Tibial artery (tissue), 4 donors: Measurements from ENCODE around the gene MAP3K2.

Experiments used
- DNase-seq, 2 donors: peaks; one replicate each; pipeline ENCODE4 v3.0.0-alpha.2; 2019
- H3K27ac ChIP-seq, 2 donors: fragments of 200-600 bp; sonication (generic) in 1 of 2; 1 replicate in 1 of 2; 2 replicates in 1 of 2; pipeline ENCODE4 v1.5.1; 2018 to 2019; ENCODE audit warnings: mild to moderate bottlenecking in 1 of 2
- H3K27me3 ChIP-seq, 2 donors: fragments of 200-600 bp; sonication (generic) in 1 of 2; one replicate each; pipeline versions ENCODE4 v1.5.1 to v1.6.0; 2016 to 2019
- H3K36me3 ChIP-seq, 3 donors: fragments of 200-600 bp; sonication (generic) in 2 of 3; one replicate each; pipeline ENCODE4 v1.5.1; 2016 to 2019; ENCODE audit warnings: mild to moderate bottlenecking in 2 of 3
- H3K4me1 ChIP-seq, 4 donors: fragments of 200-600 bp; sonication (generic) in 2 of 4; 1 replicate in 3 of 4; 2 replicates in 1 of 4; pipeline ENCODE4 v1.5.1; 2016 to 2019
- H3K4me3 ChIP-seq, 2 donors: fragments of 200-600 bp; sonication (generic) in 1 of 2; 1 replicate in 1 of 2; 2 replicates in 1 of 2; pipeline ENCODE4 v1.5.1; 2018 to 2019; ENCODE audit warnings: mild to moderate bottlenecking in 2 of 2
- H3K9me3 ChIP-seq, 3 donors: fragments of 200-600 bp; sonication (generic) in 1 of 3; one replicate each; pipeline ENCODE4 v1.5.1; 2016 to 2019
- CTCF ChIP-seq, 2 experiments: fragments of 200-600 bp in 1 of 2; fragments of 450-650 bp in 1 of 2; IDR thresholded peaks; one replicate each; pipeline ENCODE4 v1.5.1; 2017 to 2019; ENCODE audit warnings: antibody characterized with exemption in 2 of 2, mild to moderate bottlenecking in 1 of 2, moderate library complexity in 1 of 2
- intact Hi-C: fragments of 100-400 bp; cut with DNase I; formaldehyde crosslinking; loops from one replicate; pipeline ENCODE4 v1.15.0; 2023; ENCODE audit warnings: low total_unique reads

The MAP3K2 gene

GRCh38 chr2:127361929-127362885, 25.6 kb downstream of the MAP3K2 start:
- intact Hi-C loops, result no loop called here
- H3K36me3 ChIP-seq, result no peaks in the 10 kb centered on the region
- H3K4me1 ChIP-seq, result peaks cover 0 to 31% (median 9%) of the 10 kb centered on the region in 4 donors
- no peak overlapping the region for H3K27ac ChIP-seq
- no peak for TF ChIP-seq CTCF (IDR thresholded peaks at IDR 0.05)
- no peak overlapping the region for H3K4me3 ChIP-seq
- DNase-seq, result no peak
- no peaks in the 10 kb centered on the region for H3K9me3 ChIP-seq
- H3K27me3 ChIP-seq, result no peaks in the 10 kb centered on the region

- H3K27me3 ChIP-seq, result no peaks in the 10 kb centered on the region
- no peak overlapping the region for H3K27ac ChIP-seq
- no peaks in the 10 kb centered on the region for H3K9me3 ChIP-seq
- no peak for DNase-seq
- no peaks in the 10 kb centered on the region for H3K36me3 ChIP-seq
- TF ChIP-seq CTCF (IDR thresholded peaks at IDR 0.05), result no peak
- intact Hi-C loops, result no loop called here
- H3K4me3 ChIP-seq, result no peak overlapping the region
- H3K4me1 ChIP-seq, result peaks cover 0 to 25% (median 4%) of the 10 kb centered on the region in 4 donors
These were observed 27.5 kb downstream of the MAP3K2 start for GRCh38 chr2:127360242-127360641.

- no peak overlapping the region for H3K27ac ChIP-seq
- H3K9me3 ChIP-seq, result no peaks in the 10 kb centered on the region
- no peaks in the 10 kb centered on the region for H3K27me3 ChIP-seq
- peaks cover 0 to 19% (median 3%) of the 10 kb centered on the region in 4 donors for H3K4me1 ChIP-seq
- H3K4me3 ChIP-seq, result no peak overlapping the region
- TF ChIP-seq CTCF (IDR thresholded peaks at IDR 0.05), result no peak
- no peak for DNase-seq
- intact Hi-C loops, result no loop called here
- H3K36me3 ChIP-seq, result no peaks in the 10 kb centered on the region
These were observed 28.3 kb downstream of the MAP3K2 start for GRCh38 chr2:127359520-127359919.

- TF ChIP-seq CTCF (IDR thresholded peaks at IDR 0.05), result no peak
- Histone ChIP-seq H3K36me3 (no peaks in the 10 kb centered on the region), H3K4me3 (no peak overlapping the region), H3K4me1 (peaks cover 0 to 21% (median 5%) of the 10 kb centered on the region in 4 donors), H3K9me3 (no peaks in the 10 kb centered on the region), H3K27ac (no peak overlapping the region), H3K27me3 (no peaks in the 10 kb centered on the region)
- no peak for DNase-seq
- intact Hi-C loops, result no loop called here
These were observed 28.8 kb downstream of the MAP3K2 start for GRCh38 chr2:127358971-127359370.

- Histone ChIP-seq H3K27ac (no peak overlapping the region), H3K4me1 (peaks cover 0 to 21% (median 2%) of the 10 kb centered on the region in 4 donors), H3K27me3 (no peaks in the 10 kb centered on the region), H3K9me3 (no peaks in the 10 kb centered on the region), H3K4me3 (no peak overlapping the region), H3K36me3 (no peaks in the 10 kb centered on the region)
- intact Hi-C loops, result no loop called here
- no peak for TF ChIP-seq CTCF (IDR thresholded peaks at IDR 0.05)
- no peak for DNase-seq
These were observed 29.7 kb downstream of the MAP3K2 start for GRCh38 chr2:127358044-127358443.
